CD4-positive, alpha-beta T cell treated with Interleukin-4 for 4 hours (primary cell): ENCODE measurements around the gene NRP1.

Source experiments
- DNase-seq: peaks from one replicate; pipeline ENCODE4 v3.0.0-alpha.2; 2020

The NRP1 gene

GRCh38 chr10:33288127-33288526 is 46.3 kb downstream of the NRP1 start:
- DNase-seq, result no peak

GRCh38 chr10:33287112-33287511 is 47.4 kb downstream of the NRP1 start:
- DNase-seq, result no peak

GRCh38 chr10:33286157-33286934 is 48.1 kb downstream of the NRP1 start:
- DNase-seq, result no peak

GRCh38 chr10:33284945-33285344 is 49.5 kb downstream of the NRP1 start:
- no peak for DNase-seq

GRCh38 chr10:33279811-33280602 is 54.5 kb downstream of the NRP1 start:
- DNase-seq, result no peak

GRCh38 chr10:33279276-33279675 is 55.2 kb downstream of the NRP1 start:
- DNase-seq, result no peak

DNA sequence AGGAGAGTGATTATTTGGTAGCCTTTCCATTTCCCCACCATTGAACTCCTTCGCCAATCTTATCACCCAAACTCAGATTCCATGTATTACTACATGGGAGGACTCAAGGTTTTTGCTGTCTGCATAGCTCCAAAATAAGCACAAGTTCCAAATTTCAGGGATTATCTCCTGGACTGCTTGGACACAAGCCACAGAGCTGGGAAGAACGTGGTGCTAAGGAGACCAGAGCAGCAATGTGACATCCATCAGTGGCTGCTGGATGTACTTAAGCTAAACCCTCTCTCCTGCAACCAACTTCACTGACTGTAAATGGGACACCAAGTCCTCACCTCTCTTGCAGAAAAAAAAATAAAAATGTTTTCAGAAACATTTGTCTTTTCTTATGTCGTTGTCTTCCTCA is 56.3 kb downstream of the NRP1 start:
- DNase-seq, result no peak

GRCh38 chr10:33277135-33277536 is 57.3 kb downstream of the NRP1 start:
- DNase-seq, result no peak

DNA sequence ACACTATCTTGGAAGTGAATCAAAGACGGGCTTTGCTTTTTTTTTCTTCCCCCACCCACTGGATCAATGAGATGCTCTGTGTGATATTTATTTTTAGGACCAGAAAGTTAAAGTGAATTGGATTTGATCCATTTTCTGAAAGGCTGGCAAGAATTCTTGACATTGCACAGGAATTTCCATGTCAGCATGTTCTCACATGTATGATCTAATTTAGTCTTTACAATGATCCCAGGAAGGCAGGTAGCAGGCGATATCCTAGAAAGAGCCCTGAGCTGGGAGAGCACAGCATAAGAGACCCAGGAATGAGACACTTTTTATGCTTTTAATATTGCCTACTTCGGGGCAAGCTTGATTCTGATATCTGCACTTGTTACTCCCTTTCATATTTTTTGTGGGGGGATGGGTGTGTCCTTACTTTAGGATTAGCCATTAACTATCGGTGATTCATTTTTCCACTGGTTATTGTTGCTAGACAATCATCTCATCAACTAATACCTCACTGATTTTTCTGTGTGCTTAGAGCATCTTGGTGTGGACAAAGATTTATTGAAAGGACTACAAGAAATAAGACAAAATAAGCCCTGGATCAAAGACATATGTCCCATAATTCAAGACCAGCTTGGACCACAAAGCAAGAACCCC is 58.1 kb downstream of the NRP1 start:
- DNase-seq, result no peak

DNA sequence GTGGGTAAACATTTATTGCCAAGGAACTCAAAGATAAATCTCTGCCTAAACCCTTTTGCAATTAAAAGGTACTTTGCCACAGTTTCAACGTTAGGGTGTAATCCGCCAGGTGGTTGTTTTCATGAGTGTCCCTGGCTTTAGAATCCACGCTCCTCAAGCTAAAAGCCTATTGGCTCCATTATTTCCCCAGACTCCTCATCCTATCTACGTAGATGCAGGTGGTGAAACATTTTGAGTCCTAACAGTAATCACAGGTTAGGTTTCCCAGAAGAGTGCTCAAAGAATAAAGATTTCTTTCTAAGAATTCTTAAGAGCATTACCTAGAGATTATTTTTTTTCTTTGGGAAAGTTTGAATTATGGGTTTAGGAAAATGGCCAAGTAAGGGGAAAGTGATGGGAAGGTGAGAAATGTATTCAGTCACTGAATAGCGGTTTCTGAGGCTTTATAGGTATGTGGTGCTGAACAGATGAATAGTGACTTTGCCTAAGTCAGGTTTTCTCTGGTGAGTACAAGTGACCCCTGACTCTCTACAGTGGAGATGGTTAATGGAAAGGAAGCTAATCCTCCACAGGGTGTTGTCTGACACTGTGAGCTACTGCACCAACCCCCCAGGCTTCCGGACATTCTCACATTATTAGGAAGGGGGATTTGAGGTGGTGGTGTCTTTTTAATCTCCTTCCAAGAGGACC is 60.2 kb downstream of the NRP1 start:
- no peak for DNase-seq

- no peak for DNase-seq
These were observed 61.0 kb downstream of the NRP1 start for GRCh38 chr10:33273295-33274002.

DNA sequence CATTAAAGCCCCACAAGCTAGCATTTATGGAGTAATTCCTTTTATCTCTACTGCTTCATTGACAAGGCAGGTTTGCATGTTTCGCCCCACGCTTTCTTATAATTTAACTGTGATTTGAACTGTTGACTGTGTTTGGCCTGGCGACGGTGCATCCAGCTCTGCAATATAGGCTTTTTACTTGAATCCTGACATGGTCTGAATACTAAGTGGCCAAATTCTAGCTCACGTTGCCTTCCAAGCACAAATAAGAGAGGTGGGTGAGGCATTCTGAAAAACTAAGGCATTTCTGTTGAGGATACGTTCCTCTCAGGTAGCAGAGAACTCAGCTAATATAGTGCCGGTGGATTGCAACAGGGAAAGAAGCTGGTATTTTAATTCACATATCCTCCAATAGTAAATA is 61.8 kb downstream of the NRP1 start:
- no peak for DNase-seq

GRCh38 chr10:33271969-33272583 is 62.4 kb downstream of the NRP1 start:
- no peak for DNase-seq

GRCh38 chr10:33270971-33271370 is 63.5 kb downstream of the NRP1 start:
- no peak for DNase-seq

- DNase-seq, result no peak
These were observed 66.8 kb downstream of the NRP1 start for GRCh38 chr10:33267708-33268107.

DNA sequence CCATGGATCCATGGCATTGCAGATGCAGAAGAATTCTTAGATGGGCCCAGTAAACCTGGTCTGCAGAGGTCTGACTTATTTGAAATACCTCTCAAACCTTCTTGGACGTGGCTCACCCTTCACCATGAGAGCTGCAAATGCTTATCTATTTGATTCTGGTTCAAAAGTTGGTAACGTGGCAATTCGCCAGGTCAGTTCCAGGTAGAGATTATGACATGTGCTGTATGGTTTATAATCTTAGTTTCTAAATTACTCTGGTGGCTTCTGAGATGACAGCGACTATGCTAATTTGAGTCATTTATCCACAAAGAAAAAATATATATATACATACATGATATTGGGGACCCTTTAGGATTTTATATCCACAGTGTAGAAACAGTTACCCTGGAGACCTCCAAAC is 68.8 kb downstream of the NRP1 start:
- DNase-seq, result no peak

- no peak for DNase-seq
These were observed 71.0 kb downstream of the NRP1 start for GRCh38 chr10:33263453-33263852.

DNA sequence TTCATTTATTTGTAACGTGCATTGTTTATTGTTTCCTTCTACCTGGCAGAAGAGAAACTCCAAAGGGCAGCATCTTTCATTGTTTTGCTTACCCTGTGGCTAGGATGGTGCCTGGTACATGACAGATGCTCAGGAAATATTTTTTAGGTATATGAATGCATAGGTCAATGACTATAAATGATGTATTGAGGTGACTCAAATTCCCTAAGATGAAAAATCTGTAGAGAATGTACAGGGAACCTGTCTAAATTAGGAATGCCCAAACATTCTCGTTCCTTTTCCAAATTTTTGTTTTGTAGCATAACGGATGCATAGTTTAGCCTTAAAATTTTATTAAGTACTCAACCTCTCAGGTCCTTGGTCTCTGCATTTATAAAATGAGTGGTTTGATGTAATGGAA is 71.6 kb downstream of the NRP1 start:
- no peak for DNase-seq

DNA sequence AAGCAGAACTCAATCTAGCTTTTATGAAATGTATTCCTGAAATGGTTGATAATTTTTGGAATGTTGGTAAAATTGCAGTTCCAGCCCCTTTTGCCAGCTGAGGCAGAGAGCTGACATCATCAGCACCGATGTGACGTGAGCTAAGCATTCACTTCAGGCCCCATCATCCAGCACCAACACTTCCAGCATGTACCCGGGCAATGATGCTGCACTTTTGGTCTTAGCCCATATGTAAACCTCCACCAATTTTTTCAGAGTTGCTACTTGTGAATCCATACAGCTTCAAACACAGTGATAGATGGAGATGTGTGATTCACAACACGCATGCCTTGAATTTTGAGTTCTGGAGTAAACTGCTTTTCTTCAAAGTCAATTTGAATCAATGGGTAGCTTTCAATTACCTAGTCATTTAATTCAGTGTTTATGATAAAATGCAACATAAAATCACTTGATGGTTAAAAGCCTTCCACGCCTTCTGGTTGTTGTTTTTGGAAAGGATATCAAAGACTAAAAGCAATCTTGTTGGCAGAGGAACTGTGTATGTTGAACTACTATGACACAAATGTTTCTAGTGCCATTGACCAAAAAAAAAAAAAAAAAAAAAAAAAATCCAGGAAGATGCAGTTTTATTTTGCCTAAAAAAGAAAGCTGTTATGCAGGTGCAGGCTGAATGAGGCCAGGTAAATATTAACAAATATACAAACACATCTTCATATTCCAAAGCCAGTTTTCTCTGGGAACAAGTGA is 73.9 kb downstream of the NRP1 start:
- DNase-seq, result no peak

DNA sequence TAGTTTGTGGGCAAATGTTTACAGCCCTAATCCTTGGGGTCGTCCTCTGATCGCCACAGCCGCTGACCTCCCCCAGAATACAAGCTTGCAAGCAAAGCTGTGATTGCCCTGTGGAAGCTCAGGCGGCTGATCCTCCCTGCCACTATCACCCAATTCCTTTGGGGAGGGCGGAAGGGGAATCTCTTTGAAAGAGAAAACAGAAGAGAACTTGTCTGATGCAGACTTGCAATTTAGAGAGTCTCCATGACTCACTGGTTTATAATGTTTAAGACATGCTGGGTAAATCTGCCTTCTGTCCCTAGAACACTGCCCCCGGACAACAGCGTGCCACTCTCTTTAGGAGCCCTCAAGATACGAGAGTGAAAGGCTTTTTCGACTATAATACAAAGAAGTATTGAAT is 75.5 kb downstream of the NRP1 start:
- no peak for DNase-seq

DNA sequence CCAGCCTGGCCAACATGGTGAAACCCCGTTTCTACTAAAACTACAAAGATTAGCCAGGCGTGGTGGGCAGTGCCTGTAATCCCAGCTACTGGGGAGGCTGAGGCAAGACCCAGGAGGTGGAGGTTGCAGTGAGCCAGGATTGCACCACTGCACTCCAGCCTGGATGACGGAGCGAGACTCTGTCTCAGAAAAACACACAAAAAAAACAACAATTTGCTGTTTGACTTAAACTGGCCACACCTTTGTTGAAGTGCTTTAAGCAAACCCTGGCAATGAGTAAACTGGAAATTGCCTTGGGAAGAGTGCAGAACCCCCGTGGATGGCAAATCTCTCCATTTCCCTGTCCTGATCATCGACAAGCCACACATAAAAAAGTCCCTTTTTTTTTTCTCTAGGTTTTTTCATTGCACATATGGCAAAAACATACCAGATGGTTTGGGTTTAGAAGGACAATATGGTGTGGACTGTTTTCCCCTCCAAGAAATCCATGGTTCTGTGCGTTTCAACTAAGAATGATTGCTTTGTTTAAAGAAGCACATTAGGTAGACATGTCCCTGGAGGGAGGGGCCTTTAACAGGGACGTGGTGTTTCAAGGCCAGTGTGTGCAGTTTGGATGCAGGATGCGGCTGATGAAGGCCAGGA is 76.9 kb downstream of the NRP1 start:
- DNase-seq, result no peak
